ENCODE results near the gene GOLGA8G.
"Not testable (repeated sequence)": the region's sequence is repeated elsewhere in the genome, so short reads cannot be mapped to it uniquely, and the experiment has no call there.

DNA sequence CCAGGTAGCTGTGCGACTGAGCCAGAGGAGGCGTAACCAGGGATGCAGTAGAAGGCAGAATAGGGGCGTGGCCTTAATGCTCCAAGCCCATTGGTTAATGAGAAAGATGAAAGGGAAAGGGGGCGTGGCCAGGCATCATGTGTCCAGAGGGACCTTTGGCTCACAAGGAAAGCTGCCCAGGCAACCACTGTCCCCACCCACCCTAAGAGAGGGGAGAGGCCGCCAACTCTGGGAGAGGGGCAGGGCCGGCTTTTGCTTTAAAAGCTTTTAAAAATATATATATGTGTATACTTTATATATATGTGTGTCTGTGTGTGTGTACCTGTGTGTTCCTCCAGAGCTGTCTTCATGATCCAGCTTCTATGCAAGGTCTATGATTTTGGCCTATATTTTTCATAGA lies at the start of gene GOLGA8G:
- TF ChIP-seq, protein P1, sequence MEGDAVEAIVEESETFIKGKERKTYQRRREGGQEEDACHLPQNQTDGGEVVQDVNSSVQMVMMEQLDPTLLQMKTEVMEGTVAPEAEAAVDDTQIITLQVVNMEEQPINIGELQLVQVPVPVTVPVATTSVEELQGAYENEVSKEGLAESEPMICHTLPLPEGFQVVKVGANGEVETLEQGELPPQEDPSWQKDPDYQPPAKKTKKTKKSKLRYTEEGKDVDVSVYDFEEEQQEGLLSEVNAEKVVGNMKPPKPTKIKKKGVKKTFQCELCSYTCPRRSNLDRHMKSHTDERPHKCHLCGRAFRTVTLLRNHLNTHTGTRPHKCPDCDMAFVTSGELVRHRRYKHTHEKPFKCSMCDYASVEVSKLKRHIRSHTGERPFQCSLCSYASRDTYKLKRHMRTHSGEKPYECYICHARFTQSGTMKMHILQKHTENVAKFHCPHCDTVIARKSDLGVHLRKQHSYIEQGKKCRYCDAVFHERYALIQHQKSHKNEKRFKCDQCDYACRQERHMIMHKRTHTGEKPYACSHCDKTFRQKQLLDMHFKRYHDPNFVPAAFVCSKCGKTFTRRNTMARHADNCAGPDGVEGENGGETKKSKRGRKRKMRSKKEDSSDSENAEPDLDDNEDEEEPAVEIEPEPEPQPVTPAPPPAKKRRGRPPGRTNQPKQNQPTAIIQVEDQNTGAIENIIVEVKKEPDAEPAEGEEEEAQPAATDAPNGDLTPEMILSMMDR (IDR thresholded peaks at IDR 0.05) = not testable (repeated sequence)
- not testable (repeated sequence) for TF ChIP-seq POLR2A, POLR2AphosphoS5 (IDR thresholded peaks at IDR 0.05)

All from breast epithelium (tissue), 3 donors.